Hypothalamus (tissue), 51 donors: ENCODE results near the gene FURIN.
"Not testable (repeated sequence)": the region's sequence is repeated elsewhere in the genome, so short reads cannot be mapped to it uniquely, and the experiment has no call there.

Experiments used
- DNase-seq, 51 donors: peaks; one replicate each; lab custom pipeline; 2025; lab: John Stamatoyannopoulos, UW

Gene FURIN

GRCh38 chr15:90895571-90896117 lies 27.3 kb downstream of the FURIN start:
- peak in 39 of 51 donors; percentile 13 to 81 (median 57) for DNase-seq

DNA sequence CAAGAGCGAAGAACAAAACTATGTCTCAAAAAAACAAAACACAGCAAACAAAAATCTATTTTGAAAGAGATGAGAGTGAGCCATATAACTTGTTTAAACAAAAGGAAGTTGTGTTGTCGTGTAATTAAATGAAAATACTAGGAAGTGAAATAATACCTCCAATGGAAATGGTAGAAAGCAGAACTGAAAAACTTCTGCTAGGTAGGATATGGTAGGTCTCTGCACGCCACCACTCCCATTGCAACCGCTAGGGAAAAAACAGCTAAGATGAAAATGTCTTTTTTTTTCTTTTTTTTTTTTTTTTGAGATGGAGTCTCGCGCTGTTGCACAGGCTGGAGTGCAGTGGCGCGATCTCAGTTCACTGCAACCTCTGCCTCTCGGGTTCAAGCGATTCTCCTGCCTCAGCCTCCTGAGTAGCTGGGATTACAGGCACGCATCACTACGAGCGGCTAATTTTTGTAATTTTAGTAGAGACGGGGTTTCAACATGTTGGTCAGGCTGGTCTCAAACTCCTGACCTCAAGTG lies 28.8 kb downstream of the FURIN start:
- DNase-seq, result not testable (repeated sequence)

DNA sequence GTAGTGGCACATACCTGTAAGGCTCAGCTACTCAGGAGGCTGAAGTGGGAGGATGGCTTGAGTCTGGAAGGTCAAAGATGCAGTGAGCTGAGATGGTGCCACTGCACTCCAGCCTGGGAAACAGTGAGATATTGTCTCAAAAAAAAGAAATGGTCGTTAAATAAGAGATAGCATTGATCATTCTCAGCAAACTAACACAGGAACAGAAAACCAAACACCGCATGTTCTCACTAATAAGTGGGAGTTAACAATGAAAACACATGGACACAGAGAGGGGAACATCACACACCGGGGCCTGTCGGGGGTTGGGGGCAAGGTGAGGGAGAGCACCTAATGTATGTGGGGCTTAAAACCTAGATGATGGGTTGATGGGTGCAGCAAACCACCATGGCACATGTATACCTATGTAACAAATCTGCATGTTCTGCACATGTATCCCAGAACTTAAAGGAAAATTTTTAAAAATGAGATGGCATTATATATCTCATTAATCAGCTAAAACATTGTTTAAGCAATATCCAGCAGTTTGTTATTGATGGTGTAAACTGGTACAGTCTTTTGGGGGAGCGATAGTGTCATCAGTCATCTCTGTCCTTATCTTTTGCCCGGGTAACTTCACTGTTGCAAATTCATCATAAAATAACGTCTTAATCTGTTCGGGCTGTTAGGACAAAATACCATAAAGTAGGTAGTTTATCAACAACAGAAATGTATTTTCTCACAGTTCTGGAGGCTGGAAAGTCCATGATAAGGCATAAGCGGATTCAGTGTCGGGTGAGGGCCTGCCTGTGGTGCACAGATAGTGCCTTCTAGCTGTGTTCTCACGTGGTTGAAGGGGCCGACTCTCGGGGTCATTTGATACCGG lies 33.0 kb downstream of the FURIN start:
- DNase-seq, result peak in 15 of 51 donors; percentile 6 to 66 (median 26)

DNA sequence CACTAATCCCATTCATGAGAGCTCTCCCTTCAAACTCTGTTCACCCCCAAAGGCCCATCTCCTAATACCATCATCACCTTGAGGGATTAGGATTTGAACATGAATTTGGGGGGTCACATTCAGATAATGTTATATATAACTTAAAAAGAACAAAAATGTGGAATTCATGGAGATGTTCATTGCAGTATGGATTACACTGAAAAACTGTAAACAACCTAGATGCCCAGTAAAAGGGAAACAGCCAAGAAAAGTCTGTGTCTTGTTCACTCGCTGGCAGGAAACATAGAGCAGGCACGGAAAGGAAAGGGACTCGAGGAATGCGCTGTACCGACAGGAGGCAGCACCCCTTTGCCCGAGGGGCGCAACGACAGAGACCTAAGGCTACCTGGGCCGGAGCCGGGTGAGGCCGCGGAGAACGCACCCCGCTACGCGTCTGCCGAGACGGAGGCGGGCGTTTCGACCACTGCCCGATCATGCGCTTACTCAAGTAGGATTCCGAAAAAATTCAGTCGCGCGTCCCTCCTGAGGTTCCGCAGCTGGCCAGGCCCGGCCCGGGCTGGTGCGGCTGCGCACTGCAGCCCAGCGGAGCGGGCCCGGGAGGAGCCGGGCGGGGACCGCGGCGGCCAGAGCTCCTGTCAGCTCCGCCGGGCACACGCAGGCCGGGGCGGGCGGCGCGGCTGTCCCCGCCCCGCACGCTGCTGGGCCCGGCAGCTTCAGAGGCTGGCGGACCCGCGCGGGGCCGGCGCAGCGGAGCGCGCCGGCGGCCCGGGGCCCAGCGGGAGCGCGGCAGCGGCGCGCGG lies 33.9 kb downstream of the FURIN start:
- DNase-seq, result peak; percentile 22 to 87 (median 62)

- peak in 44 of 51 donors; percentile 23 to 79 (median 57) for DNase-seq
Measured at GRCh38 chr15:90902840-90903732, 34.7 kb downstream of the FURIN start, which contains the start of gene MAN2A2. MAN2A2 (plus strand) TSS chr15:90903302; CDS start chr15:90904208, 906 bp downstream.

DNA sequence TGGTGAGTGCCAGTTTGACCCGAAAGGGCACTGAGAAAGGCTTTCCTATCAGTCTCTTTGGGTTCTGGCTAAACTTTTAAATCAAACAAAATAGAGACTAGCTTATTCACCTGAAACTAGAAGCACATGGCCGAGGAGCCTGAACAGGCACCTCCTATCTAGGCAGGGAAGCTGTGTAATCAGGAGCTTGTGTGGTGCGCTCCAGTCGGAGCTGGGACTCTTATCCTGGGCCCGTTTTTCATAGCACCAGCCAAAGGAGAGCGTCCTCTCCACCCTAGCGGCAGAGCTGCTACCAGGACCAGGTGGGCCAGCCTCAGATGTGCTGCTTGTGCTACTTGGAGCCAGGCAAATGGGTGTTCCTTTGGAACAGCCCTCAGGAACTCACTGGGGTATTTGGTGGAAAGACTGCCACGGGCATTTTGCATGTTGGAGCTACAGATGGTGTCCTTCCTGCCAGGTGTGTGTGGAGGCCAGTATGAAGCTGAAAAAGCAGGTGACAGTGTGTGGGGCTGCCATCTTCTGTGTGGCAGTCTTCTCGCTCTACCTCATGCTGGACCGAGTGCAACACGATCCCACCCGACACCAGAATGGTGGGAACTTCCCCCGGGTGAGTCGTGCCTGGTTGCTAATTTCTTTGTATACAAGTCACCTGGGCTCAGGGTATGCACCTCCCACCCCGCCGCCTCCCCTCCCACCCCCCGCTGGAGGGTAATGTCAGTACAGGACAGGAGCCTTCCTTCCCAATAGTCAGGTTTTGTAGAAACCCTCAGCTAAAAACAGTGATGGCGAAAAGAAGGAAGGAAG lies 35.5 kb downstream of the FURIN start:
- DNase-seq, result peak in 2 of 51 donors; percentile 53 to 69

DNA sequence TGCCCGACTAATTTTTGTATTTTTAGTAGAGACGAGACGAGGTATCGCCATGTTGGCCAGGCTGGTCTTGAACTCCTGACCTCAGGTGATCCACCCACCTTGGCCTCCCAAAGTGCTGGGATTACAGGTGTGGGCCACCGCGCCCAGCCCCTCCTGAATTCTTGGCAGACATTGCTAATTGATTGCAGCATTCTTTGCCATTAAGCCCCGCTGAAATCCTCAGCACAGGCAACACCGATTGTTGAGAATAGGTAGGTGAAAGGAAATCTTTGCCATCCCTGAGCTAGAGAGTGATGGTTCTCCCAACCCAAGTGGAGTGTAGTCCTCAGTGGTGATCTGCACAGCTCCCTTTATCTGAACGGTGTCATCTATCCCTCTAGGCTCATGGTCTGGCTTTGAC lies 36.4 kb downstream of the FURIN start:
- no peak for DNase-seq

DNA sequence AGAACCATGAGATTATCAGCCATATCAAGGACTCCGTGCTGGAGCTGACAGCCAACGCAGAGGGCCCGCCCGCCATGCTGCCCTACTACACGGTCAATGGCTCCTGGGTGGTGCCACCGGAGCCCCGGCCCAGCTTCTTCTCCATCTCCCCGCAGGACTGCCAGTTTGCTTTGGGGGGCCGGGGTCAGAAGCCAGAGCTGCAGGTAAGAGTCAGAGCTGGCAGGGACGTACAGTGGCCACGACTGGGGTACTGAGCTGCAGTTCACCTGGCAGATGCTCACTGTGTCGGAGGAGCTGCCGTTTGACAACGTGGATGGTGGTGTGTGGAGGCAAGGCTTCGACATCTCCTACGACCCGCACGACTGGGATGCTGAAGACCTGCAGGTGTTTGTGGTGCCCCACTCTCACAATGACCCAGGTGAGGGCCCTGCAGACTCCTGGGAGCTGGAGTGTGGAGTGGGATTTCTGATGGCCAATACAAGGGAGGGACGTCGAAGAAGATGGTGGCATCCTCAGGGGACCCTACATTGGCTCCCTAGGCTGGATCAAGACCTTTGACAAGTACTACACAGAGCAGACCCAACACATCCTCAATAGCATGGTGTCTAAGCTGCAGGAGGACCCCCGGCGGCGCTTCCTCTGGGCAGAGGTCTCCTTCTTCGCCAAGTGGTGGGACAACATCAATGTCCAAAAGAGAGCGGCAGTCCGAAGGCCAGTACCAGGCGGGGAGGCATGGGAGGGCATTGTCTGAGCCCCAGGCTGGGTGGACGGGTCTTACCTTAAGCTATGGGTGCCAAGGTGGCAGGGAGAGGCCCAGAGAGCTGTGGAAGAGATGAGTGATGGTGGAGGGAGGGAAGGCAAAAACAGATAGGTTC lies 37.2 kb downstream of the FURIN start:
- no peak for DNase-seq

DNA sequence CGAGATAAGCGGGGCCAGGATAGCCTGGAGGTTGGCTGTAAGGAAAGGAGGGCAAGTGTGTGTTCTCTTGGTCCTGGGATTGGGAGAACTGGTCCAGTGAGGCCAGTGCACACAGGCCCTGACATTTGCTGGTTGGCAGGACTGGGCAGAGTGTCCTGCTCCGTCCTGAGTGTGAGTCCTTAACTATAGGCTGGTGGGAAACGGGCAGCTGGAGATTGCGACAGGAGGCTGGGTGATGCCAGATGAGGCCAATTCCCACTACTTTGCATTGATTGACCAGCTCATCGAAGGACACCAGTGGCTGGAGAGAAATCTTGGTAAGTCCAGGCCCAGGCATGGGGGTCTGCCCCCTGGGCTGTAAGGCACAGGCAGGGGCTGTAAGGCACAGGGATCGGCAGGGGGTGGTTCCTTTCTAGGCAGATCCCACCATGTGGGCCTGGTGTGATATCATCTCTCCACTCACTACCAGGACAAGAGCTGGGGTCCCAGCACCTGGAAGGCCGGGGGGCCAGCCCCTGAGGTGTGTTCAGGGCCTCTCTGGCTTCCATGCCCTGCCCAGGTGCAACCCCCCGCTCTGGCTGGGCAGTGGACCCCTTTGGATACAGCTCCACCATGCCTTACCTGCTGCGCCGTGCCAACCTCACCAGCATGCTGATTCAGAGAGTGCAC lies 37.9 kb downstream of the FURIN start:
- DNase-seq, result peak in 1 of 51 donors; percentile 17

DNA sequence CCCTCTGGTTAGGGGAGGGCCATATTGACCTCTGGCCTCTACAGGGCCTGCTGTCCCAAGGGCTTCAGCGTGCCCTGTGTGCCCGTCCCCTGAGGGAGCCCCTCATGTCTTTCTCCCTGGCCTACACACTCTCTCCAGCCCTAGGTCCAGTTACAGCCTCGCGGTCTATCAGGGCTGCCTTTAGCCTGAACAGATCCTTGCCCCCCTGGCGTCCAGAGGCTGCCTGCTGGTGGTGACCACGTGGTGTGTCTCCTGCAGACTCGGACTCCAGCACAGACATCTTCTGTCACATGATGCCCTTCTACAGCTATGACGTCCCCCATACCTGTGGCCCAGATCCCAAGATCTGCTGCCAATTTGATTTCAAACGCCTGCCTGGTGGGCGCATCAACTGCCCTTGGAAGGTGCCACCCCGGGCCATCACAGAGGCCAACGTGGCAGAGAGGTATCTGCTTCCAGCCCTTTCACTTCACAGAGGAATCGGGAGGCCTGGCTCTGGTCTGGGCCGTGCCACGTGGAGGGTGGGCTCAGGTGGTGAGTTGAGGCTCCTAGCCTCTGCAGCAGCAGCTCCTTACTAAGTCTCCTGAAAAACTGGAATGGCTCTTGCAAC lies 38.8 kb downstream of the FURIN start:
- no peak for DNase-seq

DNA sequence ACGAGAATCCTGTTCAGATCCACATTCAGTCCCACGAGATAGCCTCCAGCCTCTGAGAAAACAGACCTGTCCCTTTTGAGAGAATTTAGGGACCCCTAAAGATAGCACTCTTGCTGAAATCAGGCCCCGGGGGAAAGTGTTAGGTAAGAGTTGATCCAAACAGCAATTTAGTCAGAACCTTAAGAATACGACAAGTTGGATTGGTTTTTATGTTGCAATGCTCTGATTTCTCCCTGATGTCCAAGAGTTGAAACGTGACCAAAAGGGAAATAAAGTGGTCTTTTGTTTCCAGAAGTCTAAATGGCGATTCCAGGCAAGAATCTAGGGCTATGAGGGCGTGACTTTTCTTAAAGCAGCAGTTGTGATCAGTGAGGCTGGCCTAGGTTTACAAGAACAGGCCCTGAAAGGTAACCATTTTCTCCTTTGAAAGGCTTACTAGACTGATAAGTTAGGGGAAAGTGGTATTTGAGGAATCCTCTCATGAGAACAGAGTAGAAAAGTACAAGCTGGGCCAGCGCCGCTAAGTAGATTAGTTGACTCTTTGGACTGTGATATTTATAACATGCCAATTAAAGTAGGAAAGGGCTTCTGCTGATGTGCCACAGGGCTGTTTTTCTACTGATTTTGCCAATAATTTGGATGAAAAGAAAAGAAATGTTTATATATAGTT lies 39.6 kb downstream of the FURIN start:
- no peak for DNase-seq

DNA sequence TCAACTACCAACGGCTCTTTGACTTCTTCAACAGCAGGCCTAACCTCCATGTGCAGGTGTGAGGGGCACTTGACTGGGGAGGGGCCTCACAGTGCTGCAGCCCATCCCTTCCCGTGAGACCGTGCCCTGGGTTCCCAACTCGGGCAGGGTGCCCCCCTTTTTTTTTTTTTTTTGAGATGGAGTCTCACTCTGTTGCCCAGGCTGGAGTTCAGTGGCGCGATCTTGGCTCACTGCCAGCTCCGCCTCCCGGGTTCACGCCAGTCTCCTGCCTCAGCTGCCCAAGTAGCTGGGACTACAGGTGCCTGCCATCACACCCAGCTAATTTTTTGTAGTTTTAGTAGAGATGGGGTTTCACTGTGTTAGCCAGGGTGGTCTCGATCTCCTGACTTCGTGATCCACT lies 41.1 kb downstream of the FURIN start:
- DNase-seq, result not testable (repeated sequence)

DNA sequence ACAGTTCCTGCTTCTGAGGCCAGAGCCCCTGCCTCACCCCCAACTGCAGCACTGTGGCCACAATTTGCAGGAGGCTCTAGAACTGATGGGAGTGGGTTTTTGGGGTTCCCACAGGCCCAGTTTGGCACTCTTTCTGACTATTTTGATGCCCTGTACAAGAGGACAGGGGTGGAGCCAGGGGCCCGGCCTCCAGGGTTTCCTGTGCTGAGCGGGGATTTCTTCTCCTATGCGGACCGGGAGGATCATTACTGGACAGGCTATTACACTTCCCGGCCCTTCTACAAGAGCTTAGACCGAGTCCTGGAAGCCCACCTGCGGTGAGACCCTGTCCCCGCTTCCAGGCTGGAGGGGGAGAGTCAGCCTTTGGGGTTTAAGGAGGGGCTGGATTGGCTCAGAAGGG lies 41.6 kb downstream of the FURIN start:
- DNase-seq, result no peak

GRCh38 chr15:90910441-90911301 lies 42.3 kb downstream of the FURIN start:
- DNase-seq, result no peak

- DNase-seq, result no peak
Measured at GRCh38 chr15:90911302-90911623, 42.9 kb downstream of the FURIN start.
